Ovary (tissue), 3 donors: Measurements from ENCODE around the gene MAMDC4.

Experiments
- CTCF ChIP-seq, 3 donors: fragments of 450-650 bp in 2 of 3; fragments of 200-600 bp in 1 of 3; IDR thresholded peaks; one replicate each; pipeline versions ENCODE4 v1.5.1 to v1.8.0; 2016 to 2022; ENCODE audit warnings: antibody characterized with exemption in 3 of 3, mild to moderate bottlenecking in 1 of 3
- EP300 ChIP-seq: sonication (generic); formaldehyde crosslinking; IDR thresholded peaks from one replicate; pipeline ENCODE4 v1.6.1; 2017; ENCODE audit warnings: antibody characterized with exemption
- POLR2A ChIP-seq: fragments of 450-650 bp; IDR thresholded peaks from one replicate; pipeline ENCODE4 v1.6.1; 2017; ENCODE audit warnings: antibody characterized with exemption, mild to moderate bottlenecking, moderate library complexity
- donor health status: DM: no; HTN: no; CAD: no.

- TF ChIP-seq EP300 (no peak), CTCF (IDR thresholded peaks at IDR 0.05) (no peak), POLR2A (no peak)
Measured at GRCh38 chr9:136865768-136866103, 13.6 kb downstream of the MAMDC4 start.
